ENCODE measurements around the gene AGR3.

DNA sequence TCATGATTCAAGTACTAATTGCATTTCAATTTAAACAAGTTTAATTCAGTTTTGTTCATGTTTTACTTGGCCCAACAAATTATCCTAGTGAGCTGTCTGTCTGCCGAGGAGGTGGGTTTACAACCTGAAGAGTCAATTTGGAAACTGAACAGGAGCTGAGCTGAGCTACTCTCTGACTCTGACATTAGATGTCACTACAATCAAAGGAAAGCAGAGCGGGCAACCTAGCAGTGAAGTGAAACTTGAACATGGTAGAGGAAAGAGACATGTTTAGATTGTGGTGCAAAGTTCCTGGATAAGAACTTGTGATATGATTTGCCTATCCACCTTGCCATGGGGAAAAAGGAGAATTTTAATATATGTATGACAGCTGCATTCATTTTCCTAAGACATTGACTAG, 9.6 kb upstream of the AGR3 start:
- no peak for TF ChIP-seq MAX (IDR thresholded peaks at IDR 0.05; ENCODE audit: insufficient read depth, insufficient read length)
- TF ChIP-seq, protein P1, sequence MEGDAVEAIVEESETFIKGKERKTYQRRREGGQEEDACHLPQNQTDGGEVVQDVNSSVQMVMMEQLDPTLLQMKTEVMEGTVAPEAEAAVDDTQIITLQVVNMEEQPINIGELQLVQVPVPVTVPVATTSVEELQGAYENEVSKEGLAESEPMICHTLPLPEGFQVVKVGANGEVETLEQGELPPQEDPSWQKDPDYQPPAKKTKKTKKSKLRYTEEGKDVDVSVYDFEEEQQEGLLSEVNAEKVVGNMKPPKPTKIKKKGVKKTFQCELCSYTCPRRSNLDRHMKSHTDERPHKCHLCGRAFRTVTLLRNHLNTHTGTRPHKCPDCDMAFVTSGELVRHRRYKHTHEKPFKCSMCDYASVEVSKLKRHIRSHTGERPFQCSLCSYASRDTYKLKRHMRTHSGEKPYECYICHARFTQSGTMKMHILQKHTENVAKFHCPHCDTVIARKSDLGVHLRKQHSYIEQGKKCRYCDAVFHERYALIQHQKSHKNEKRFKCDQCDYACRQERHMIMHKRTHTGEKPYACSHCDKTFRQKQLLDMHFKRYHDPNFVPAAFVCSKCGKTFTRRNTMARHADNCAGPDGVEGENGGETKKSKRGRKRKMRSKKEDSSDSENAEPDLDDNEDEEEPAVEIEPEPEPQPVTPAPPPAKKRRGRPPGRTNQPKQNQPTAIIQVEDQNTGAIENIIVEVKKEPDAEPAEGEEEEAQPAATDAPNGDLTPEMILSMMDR (IDR thresholded peaks at IDR 0.05; ENCODE audit: extremely low read depth in 1 of 2, insufficient read depth in 1 of 2, low read depth in 1 of 2, low read length in 2 of 2), result peak; percentile 15 to 31
- TF ChIP-seq FOS (IDR thresholded peaks at IDR 0.05; ENCODE audit: borderline replicate concordance, insufficient read depth, low read length), result no peak
- TF ChIP-seq POLR2A (IDR thresholded peaks at IDR 0.05; ENCODE audit: low read depth, low read length), result no peak
- no peak for TF ChIP-seq POLR2AphosphoS5 (IDR thresholded peaks at IDR 0.05; ENCODE audit: insufficient read depth, low read depth, low read length)

Measured in endothelial cell of umbilical vein (primary cell).